ENCODE results near the gene HRH4. TPM values are rescaled to one million over a fixed set of nuclear protein-coding genes. Genes with fewer than 3 reads are reported as not detected.

Gene HRH4
- total and polyA plus RNA-seq, 2 donors (not counting 1 experiment from before 2014, with no cell fraction given), result 0.03 to 0.07 TPM

- Histone ChIP-seq H3K27me3 (replicated peaks in 1 of 4; ENCODE audit: control extremely low read depth in 1 of 4, control insufficient read depth in 3 of 4, insufficient read depth in 4 of 4, low read length in 3 of 4) (peaks cover 0 to 4% (median 0%) of the 10 kb centered on the region in 4 experiments), H3K9me3 (ENCODE audit: control extremely low read depth in 1 of 3, control insufficient read depth in 2 of 3, insufficient read depth in 1 of 3, low read length in 2 of 3) (no peaks in the 10 kb centered on the region), H2AFZ (ENCODE audit: insufficient read depth, low read depth, low read length, poor library complexity, severe bottlenecking) (no peak overlapping the region), H3K36me3 (replicated peaks in 1 of 2; ENCODE audit: control extremely low read depth in 1 of 2, control insufficient read depth in 1 of 2, extremely low read depth in 1 of 2, insufficient read depth in 2 of 2, low read length in 1 of 2) (no peaks in the 10 kb centered on the region), H3K4me2 (replicated peaks; ENCODE audit: low read depth, low read length, poor library complexity, severe bottlenecking) (no peak overlapping the region), H3K4me1 (ENCODE audit: control insufficient read depth in 2 of 2, insufficient read depth in 2 of 2, low read length in 2 of 2) (no peaks in the 10 kb centered on the region), H3K9ac (ENCODE audit: low read length) (no peak overlapping the region), H4K20me1 (ENCODE audit: control insufficient read depth, insufficient read depth, low read length, poor library complexity, severe bottlenecking) (no peaks in the 10 kb centered on the region), H3K27ac (ENCODE audit: low read length in 2 of 2) (no peak overlapping the region), H3K79me2 (ENCODE audit: control insufficient read depth, insufficient read depth, low read length) (no peaks in the 10 kb centered on the region), H3K4me3 (ENCODE audit: control extremely low read depth in 1 of 5, extremely low read depth in 1 of 5, insufficient read depth in 1 of 5, low read depth in 2 of 5, low read length in 4 of 5) (no peak overlapping the region)
- Mint-ChIP-seq H3K4me3 (no peak overlapping the region), H3K9me3 (ENCODE audit: insufficient read depth) (no peaks in the 10 kb centered on the region), H3K4me1 (no peaks in the 10 kb centered on the region), H3K27me3 (no peaks in the 10 kb centered on the region), H3K27ac (no peak overlapping the region)
- TF ChIP-seq CTCF (IDR thresholded peaks at IDR 0.05) (no peak), EZH2 (IDR thresholded peaks at IDR 0.05; ENCODE audit: borderline replicate concordance, insufficient read depth, low read depth, low read length, poor library complexity, severe bottlenecking) (no peak)
- ChIA-PET CTCF (interaction anchor here (1.5 kb wide), 1 partner anchor 21 kb away, joined by 3 read pairs; no protein-coding TSS in a partner anchor), POLR2A (no interaction called here)
- DNase-seq, result no peak
- intact Hi-C loops (cut with micrococcal nuclease), result no loop called here
- ATAC-seq (ENCODE audit: low read depth), result no peak
- 98% methylated on average over 8 of the region's 14 CpGs for WGBS (ENCODE audit: insufficient coverage)
Measured at GRCh38 chr18:24518596-24518995, 58.2 kb downstream of the HRH4 start.

Small RNAs within 50 kb of the gene (small RNA-seq; reads per million reads assigned to genes)
- not detected for gene RF00019 (ENCODE audit: insufficient read length, low read depth, low replicate concordance)

Other genes with a start within 250 kb of the HRH4 start
- gene OSBPL1A, start 62.8 kb upstream of the HRH4 start, total RNA-seq, result 0.63 and 0.86 TPM in 2 replicates
- 0.57 and 1.6 TPM in 2 replicates for gene OSBPL1A, start 62.8 kb upstream of the HRH4 start, polyA plus RNA-seq
- gene IMPACT, start 34.0 kb upstream of the HRH4 start, total RNA-seq, result 8.9 and 11.1 TPM in 2 replicates
- 5.0 and 6.6 TPM in 2 replicates for gene IMPACT, start 34.0 kb upstream of the HRH4 start, polyA plus RNA-seq